SK-MEL-5 (cell line): Measurements from ENCODE around the gene IL36RN. TPM values are rescaled to one million over a fixed set of nuclear protein-coding genes. Genes with fewer than 3 reads are reported as not detected.

Experiments
- DNase-seq: peaks from one replicate; pipeline ENCODE4 v3.0.0-alpha.2; 2016; ENCODE audit warnings: low read depth, low spot score
- in situ Hi-C: cut with HindIII; loops from 2 replicates; pipeline ENCODE4 v1.10.0; 2016; ENCODE audit warnings: low sequenced_read_pairs, high pct_unique_total_duplicates, low pct_unique_long_range_greater_than_20kb
- total RNA-seq: library from RNA; depleted of rRNA; stranded (reverse); fragments of >200 nt; shearing (Covaris generic); gene quantifications from 2 replicates; pipeline ENCODE4 v1.2.3, GENCODE V29; 2014

IL36RN gene
- total RNA-seq, 1 experiment from 2014 or later = not detected

DNA sequence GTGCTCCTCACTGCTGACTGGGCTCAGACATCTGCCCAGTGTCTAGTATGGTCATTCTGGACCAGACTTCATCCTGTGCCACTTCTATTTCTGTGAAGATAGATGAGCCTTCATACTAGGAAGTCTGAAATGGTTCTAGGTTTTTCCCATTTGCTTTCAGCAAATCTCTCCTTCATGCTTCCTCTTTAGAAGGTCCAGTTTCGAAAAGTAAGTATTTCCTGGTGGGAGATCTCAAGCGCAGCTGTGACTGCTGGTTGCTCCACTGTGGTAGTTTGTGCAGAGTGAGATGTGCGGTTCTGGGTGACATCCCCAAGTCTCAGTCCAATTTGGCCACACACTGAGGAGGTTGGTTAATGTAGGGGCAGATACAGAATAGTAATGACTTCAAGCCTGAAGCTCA lies 20.7 kb upstream of the IL36RN start:
- in situ Hi-C loops = no loop called here
- no peak for DNase-seq

DNA sequence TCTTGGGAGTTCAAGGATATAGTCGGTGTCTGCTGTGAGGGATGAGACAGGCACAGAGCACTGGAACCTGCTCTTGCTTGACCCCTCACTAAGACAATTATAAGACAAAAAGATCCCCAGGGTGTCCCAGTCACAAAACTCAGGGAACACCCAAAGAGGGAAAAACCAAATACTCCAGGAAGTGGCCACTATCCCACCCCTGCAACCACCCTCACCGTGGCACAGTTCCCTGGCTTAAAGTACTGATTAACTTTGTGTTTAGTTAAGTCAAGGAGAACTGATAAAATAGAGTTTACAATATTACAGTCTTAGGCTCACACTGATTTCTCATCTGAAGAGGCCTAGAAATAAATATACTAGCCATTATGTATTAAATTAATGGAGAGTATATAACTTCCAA lies 19.8 kb upstream of the IL36RN start:
- in situ Hi-C loops = no loop called here
- no peak for DNase-seq

DNA sequence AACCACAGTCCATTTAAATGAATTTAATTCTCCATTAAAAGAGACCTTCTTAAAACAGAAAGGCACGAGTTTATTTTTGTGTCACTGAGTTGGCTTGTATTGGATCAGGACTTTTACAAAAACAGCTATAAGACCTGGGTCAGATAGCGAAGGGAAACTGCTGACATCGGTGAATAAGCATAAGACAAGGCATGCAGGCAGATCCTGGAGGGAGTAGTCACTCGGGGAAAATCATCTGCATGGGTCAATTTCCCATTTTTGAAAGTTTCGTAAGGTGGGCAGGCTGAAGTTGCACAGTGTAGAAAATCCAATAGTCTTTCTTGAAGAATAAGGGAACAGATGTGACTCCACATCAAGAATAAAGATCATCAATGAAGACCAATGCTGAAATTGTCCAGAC lies 19.3 kb upstream of the IL36RN start:
- no peak for DNase-seq
- in situ Hi-C loops = no loop called here

GRCh38 chr2:113041871-113042270 lies 17.1 kb upstream of the IL36RN start:
- DNase-seq = no peak
- in situ Hi-C loops = no loop called here

DNA sequence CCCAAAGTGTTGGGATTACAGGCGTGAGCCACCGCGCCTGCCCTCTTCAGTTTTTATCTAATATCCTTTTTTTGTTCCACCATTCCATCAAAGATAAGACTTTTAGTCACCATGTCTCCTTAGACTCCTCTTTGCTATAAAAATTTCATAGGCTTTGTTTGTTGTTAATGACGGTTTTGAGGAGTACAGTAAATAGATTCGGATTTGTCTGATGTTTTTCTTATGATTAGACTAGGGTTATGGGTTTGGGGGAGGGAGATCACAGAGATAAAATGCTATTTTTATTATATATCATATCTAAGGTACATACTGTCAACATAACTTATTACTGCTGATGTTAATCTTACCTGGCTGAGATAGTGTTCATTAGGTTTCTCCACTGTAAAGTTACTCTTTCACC lies 12.5 kb upstream of the IL36RN start:
- DNase-seq = no peak
- in situ Hi-C loops = no loop called here

DNA sequence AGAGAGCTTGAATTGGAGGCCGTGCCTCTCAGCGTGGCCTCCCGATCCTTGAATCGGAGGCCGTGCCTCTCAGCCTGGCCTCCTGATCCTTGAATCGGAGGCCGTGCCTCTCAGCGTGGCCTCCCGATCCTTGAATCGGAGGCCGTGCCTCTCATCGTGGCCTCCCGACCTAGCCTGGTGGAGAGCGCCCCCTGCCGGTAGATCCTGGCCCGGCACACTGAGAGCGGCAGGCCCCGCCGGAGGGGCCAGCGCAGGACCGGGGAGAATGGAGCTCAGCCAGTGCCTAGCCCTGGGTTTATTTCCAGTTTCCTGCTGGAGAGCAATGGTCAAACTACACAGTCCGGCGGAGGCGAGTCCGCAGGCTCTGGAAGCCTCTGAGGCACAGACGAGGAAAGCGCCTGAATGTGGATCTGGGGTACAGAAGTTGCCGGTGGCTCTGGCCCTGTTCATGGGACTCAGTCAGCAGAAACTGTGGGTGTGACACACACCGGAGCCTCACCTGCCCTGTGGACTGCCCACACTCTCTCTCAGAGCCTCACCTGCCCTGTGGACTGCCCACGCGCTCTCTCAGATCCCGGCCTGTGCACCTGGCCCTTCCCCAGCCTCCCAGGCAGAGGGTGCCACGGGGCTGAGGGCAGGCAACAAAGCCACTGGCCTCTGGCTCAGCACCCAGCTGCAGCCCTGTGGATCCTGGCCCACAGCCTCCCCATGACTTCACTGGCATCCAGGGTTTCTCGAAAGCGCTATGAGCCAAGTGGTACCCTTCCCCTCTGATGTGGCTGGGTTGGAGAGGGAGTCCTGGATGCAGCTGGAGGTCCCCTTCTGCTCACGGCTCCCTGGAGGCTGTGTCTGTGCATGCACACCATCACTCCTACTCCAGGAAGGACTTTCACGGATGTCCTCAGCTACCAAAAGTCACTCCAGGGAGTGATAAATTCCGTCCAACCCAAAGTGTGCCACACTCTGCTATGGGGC lies 7.8 kb upstream of the IL36RN start:
- DNase-seq = no peak
- in situ Hi-C loops = no loop called here

DNA sequence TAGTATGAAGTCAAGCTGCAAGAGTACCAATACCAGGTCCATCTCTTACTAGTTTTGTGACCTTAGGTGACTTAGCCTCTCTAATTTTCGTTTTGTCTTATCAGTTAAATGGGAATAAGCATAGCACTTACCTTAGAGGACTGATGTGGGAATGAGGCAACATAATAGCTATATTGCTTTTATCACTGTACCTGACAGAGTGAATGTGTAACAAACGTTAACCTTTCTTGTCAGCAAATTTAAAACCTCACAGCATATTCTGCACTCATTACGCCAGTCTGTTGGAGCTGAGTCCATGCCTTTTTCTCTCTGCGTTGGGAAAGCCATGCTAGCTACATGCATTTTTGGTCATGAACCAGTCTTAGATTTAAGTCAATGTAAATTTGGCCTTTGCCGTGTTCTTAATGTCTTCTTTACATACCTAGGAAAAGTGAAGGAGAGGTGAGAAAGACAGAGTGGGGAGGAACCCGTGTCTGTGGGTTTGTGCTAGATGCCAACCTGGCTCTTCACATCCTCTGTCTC lies 6.5 kb upstream of the IL36RN start, which contains the start of gene IL36B:
Gene IL36B (minus strand): TSS at position 472 of the 522 bp plus-strand sequence.
- in situ Hi-C loops = no loop called here

GRCh38 chr2:113053666-113054065 lies 5.3 kb upstream of the IL36RN start:
- no peak for DNase-seq
- in situ Hi-C loops = no loop called here

More for the DNA sequence above, 6.5 kb upstream of the IL36RN start, which contains the start of gene IL36B:
- DNase-seq = no peak

DNA sequence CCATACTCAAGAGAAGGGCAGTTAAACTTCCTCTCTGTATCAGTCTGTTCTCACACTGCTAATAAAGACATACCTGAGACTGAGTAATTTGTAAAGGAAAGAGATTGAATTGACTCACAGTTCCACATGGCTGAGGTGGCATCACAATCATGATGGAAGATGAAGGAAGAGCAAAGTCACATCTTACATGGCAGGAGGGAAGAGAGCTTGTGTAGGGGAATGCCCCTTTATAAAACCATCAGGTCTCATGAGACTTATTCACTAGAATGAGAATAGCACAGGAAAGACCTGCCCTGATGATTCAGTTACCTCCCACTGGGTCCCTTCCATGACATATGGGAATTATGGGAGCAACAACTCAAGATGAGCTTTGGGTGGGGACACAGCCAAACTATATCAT lies 4.9 kb upstream of the IL36RN start:
- DNase-seq = no peak
- in situ Hi-C loops = no loop called here

DNA sequence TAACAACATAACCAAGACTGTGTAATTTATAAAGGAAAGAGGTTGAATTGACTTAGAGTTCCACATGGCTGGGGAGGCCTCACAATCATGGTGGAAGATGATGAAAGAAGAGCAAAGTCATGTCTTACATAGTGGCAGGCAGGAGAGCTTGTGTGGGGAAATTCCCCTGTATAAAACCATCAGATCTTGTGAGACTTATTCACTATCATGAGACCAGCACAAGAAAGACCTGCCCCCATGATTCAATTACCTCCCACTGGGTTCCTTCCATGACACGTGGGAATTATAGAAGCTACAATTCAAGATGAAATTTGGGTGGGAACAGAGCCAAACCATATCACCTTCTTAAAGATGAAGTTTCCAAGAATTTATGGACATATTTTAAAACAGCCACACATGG lies 2.5 kb upstream of the IL36RN start:
- DNase-seq = peak; percentile 35
- in situ Hi-C loops = no loop called here

DNA sequence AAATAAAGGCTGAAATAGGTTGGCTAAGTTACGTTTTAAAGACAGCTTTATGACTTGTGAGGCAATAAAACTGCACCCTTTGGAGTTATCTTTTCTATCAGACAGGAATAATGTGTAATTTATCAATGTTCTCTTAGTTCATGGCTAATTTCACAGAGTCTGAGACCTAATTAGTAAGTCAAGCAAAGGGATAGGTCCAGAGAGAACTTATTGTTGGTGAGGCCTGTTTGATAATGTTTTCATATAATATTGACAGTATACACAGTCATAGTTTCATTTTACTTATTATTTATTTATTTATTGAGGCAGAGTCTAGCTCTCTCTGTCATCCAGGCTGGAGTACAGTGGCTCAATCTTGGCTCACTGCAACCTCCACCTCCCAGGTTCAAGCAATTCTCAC lies 1.9 kb upstream of the IL36RN start:
- DNase-seq = no peak
- in situ Hi-C loops = no loop called here

DNA sequence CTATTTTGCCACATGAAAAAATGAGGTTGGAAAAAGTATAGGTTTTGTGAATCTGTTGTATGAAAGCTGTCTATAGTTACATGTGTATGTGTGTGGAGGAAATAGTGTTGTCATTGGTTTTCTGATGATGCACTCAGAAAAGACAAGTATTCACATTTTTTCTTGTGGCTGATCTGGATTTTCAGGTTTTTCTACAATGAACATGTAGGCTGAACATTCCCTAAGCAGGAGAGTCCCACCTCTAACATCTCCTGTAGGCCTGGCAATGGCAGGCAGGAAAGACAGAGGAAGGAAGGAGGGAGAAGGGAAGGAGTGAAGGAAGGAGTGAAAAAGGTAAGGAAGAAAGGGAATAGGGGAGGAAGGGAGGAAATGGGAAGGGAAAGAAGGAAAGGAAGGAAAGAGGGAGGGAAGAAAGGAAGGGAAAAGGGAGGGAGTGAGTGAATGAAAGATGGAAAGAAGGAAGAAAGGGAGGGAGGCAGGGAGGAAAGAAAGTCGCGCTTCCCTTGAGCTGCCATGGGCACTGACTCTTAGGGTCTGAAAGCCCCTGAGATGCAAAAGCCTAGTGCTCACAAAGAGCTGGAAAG lies 495 bp upstream of the IL36RN start:
- DNase-seq = no peak
- in situ Hi-C loops = no loop called here

- no peak for DNase-seq
- in situ Hi-C loops = no loop called here
Observed at GRCh38 chr2:113060396-113060795, 1.4 kb downstream of the IL36RN start.

DNA sequence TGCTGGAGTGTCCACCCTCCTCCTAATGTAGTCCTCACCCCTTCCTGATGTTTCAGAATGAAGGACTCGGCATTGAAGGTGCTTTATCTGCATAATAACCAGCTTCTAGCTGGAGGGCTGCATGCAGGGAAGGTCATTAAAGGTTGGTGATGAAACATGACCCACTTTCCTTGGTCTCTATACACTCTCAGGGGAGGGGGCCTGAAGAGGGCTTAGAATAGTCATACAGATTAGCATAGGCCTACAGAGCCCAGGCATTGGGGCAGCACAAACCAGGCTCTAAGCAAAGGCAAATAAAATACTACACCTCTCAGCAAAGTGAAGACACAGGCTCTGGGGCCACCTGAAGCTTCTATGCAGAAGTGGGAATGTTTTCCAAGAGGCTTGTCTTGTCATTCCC lies 1.8 kb downstream of the IL36RN start:
- no peak for DNase-seq
- in situ Hi-C loops = no loop called here

- no peak for DNase-seq
- in situ Hi-C loops = no loop called here
Observed at GRCh38 chr2:113061241-113061640, 2.2 kb downstream of the IL36RN start.

GRCh38 chr2:113061896-113062770 lies 3.1 kb downstream of the IL36RN start:
- in situ Hi-C loops = no loop called here
- DNase-seq = no peak

DNA sequence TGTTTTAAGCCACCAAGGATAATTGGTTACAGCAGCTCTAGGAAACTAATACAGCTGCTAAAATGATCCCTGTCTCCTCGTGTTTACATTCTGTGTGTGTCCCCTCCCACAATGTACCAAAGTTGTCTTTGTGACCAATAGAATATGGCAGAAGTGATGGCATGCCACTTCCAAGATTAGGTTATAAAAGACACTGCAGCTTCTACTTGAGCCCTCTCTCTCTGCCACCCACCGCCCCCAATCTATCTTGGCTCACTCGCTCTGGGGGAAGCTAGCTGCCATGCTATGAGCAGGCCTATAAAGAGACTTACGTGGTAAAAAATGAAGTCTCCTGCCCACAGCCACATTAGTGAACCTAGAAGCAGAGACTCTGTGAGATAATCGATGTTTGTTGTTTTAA lies 5.3 kb downstream of the IL36RN start:
- DNase-seq = no peak
- in situ Hi-C loops = no loop called here

- no peak for DNase-seq
- in situ Hi-C loops = no loop called here
Observed at GRCh38 chr2:113064898-113065297, 5.9 kb downstream of the IL36RN start.
